UCSD-AML1 (cell line): ENCODE results near the gene AMELY.
"Not testable (repeated sequence)": the region's sequence is repeated elsewhere in the genome, so short reads cannot be mapped to it uniquely, and the experiment has no call there.

ENCODE experiments used
- DNase-seq: peaks from one replicate; lab custom pipeline; 2025; ENCODE audit not compliant: unreplicated experiment; lab: John Stamatoyannopoulos, UW

Gene AMELY, protein sequence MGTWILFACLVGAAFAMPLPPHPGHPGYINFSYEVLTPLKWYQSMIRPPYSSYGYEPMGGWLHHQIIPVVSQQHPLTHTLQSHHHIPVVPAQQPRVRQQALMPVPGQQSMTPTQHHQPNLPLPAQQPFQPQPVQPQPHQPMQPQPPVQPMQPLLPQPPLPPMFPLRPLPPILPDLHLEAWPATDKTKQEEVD

DNA sequence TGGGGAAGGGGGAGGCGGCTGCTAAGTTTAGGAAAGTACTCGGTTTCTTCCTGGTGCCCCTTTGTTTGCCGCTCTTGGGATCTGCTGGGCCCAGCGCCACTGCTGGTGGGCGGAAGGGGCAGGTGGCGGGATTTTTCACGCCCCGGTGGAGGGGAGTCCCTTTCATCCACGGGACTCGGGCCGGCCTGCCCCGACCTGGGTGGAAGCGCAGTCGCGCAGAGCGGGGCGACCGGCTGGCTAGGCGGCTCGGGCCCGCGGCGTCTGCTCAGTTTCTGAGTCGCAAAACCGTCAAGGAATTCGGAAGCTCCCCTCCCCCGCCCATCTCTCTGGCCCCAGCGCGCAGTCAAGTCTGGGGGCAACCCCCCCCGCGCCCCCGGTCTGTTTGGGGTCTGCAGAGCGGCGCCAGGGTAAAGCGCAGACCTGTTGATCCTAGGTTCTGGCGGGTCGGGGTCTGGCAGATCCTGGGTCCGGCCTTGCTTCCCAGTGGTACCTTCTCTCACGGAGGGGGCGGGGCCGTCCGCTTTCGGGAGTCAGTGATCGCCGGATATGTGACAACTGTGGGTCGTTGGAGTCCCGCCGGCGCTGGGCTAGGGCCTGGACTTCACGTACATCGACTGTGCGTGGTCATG, at the start of gene AMELY:
Gene AMELY, minus strand, starts transcription at position 500 of the 629 bp plus-strand sequence. CDS start 39,144 bp downstream, outside the sequence.
- DNase-seq = no peak

DNA sequence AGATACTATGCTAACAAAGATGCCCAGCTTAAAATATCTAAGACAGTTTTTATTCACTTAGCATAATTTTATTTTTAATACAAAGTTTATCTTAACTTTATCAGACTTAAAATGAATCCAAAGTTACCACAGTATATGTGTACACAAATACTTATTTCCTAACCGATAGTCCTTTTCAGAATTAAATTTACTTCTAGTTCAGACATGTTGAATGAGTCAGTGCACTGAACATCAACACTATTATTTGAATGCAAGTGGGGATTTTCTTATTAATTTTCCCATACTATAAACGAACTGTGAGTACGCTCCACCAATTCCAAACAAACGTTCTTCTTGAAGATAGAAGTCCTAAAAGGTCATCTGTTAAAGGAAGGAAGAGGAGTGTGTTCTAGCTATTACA, 38.4 kb upstream of the AMELY start:
- no peak for DNase-seq

GRCh38 chrY:6948378-6948777, 36.8 kb upstream of the AMELY start:
- DNase-seq = no peak

DNA sequence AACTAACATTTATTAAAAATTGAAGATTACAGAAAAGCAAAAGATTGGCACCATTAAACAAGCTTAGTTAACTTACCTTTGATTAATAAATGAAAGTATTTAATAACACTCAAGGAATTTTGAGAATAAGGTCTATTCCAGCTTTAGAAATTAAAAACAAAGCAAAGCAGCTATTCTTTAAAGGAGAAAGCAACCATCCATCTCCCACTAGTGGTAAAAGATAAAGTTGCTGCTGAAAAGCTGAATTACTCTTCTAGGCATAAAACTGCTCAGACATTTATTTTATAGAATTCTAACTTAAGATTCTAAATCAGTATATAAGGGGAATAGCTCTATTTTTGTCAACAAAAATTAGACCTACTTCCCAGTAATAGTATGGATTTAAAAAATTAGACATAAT, 36.1 kb upstream of the AMELY start:
- no peak for DNase-seq

- no peak for DNase-seq
Observed at GRCh38 chrY:6935497-6935896, 23.9 kb upstream of the AMELY start.

GRCh38 chrY:6931779-6932396, 20.3 kb upstream of the AMELY start:
- no peak for DNase-seq

- no peak for DNase-seq
Observed at GRCh38 chrY:6929237-6929636, 17.7 kb upstream of the AMELY start.

GRCh38 chrY:6928265-6928664, 16.7 kb upstream of the AMELY start:
- no peak for DNase-seq

DNA sequence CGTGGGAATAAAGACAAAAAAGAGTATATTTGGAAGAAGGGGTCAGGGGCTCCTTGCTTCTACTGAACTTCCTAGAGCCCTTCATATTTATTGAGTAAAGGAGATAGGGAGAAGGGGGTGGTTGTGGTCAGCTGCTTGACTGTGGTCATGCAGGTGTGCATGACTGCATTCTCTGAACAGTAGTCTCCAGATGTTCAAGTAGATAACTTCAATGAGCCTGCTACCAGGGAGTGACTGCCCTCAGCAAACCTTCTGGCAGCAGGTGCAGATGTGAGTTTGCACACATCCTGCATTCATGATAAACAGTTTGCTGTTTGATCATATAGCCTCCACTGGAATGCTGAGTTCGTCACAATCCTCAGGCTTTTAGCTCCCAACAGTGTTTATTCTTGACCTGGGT, 9.5 kb upstream of the AMELY start:
- no peak for DNase-seq

DNA sequence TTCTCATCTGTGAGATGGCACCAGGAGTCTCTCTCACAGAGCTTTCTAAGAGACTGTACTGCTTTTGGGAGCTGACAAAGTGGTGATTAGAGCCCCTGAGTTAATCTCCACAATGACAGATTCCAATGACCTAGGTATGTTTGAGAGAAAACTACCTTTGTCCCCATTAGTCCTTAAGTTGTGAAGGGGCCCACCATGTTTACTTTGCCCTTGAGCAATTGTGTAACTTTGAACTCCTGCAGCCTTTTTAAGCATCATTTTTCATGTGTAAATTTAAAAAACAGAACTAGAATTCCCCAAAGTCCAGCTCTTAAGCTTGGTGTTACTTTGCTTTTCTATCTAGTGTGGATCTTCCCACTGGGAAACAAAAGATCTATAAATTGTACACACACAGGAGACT, 1.8 kb upstream of the AMELY start:
- no peak for DNase-seq

GRCh38 chrY:6910372-6911252, 940 bp downstream of the AMELY start, which contains the start of gene TBL1Y:
Gene TBL1Y, plus strand, starts transcription at chrY:6910697. Its CDS starts 114,388 bp downstream, at chrY:7025085.
- no peak for DNase-seq

- no peak for DNase-seq
Observed at GRCh38 chrY:6909856-6910255, 1.7 kb downstream of the AMELY start.

GRCh38 chrY:6909118-6909521, 2.4 kb downstream of the AMELY start:
- no peak for DNase-seq

- not testable (repeated sequence) for DNase-seq
Observed at GRCh38 chrY:6908021-6908420, 3.5 kb downstream of the AMELY start.

DNA sequence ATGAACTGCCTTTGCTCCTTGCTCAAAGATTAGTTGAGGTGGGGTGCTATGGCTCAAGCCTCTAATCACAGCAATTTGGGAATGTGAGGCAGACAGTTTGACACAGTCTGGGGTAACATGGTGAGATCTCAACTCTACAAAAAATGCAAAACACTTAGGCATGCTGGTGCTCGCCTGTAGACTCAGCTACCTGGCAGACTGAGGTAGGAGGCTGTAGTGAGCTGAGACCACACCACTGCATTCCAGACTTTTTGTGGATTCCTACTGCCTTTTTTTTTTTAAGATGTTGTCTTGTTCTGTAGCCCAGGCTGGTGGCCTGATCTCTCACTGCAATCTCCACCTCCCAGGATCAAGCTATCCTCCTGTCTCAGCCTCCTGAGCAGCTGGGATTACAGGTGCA, 4.0 kb downstream of the AMELY start:
- no peak for DNase-seq

DNA sequence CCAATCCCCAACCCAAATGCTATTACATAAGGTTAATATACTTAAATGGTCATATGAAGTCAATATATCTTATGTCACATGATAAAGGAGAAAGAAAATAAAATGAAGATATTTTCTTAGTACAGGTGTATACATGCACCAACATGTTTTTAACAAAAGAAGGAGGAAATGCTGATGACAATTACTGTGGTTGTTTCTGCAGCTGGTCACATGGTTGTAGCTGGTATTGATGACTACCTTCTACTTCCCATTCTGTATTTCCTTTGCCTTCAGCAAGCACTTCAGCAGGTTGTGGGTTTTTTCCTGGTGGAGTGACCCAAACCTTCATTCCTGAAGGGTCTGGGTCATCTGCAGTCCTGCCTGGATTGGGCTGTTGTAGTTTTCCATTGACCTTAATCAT, 9.4 kb downstream of the AMELY start:
- not testable (repeated sequence) for DNase-seq

DNA sequence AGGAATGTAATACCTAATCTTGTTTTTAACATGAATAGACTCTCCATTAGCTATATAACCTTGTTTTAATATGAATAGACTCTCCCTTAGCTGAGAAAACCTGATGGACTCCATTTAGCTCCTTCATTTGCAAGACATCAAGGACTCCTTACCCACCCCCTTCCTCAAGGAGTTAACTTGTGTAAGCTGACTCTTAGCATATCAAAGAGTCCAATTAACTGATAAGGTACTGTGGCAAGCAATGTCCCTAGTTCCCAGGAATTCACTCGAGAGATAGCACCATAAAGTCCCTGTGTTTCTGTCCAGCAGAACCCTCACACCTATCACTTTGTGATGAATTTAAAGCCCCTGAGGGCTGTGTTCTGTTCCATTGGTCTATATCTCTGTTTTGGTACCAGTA, 16.3 kb downstream of the AMELY start:
- no peak for DNase-seq

- DNase-seq = no peak
Observed at GRCh38 chrY:6894496-6894895, 17.1 kb downstream of the AMELY start.

DNA sequence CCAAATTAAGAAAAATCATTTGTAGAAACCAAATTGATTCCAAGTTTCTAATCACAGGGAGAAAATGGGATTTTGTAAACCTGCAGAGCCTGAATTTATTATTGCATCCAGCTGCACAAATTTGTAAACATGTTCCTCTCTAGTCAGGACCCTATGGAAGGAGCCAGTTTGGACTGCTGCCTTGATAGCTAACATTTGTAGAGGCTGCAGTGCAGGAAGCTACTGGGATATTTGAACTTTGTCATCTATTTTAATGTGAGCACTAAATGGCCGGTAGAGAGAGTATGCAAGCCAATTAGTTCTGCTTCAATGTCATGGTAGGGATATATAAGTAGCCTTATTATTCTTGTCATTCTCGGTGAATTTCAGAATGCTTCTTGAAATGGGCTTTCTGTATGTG, 62.2 kb downstream of the AMELY start:
- no peak for DNase-seq

GRCh38 chrY:6842650-6843049, 68.9 kb downstream of the AMELY start:
- not testable (repeated sequence) for DNase-seq
